Right lobe of liver (tissue), 4 donors: ENCODE measurements around the gene LMTK3.

Experiments
- CTCF ChIP-seq, 4 donors: fragments of 200-600 bp in 3 of 4; fragments of 450-650 bp in 1 of 4; IDR thresholded peaks; one replicate each; pipeline versions ENCODE4 v1.5.1 to v1.8.0; 2016 to 2022; ENCODE audit warnings: antibody characterized with exemption in 4 of 4, mild to moderate bottlenecking in 2 of 4
- POLR2A ChIP-seq: fragments of 450-650 bp; IDR thresholded peaks from one replicate; pipeline ENCODE4 v1.6.1; 2017; ENCODE audit warnings: antibody characterized with exemption, mild to moderate bottlenecking
- donor health status: DM: no; HTN: no; CAD: no.
- donor health status: DM: no; HTN: no; CAD: no.
- donor health status: DM: no; HTN: yes; CAD: no.

GRCh38 chr19:48445606-48446481 is 65.8 kb downstream of the LMTK3 start, which contains the start of gene GRWD1:
- TF ChIP-seq CTCF (IDR thresholded peaks at IDR 0.05) (no peak), POLR2A (peak; percentile 52)
